Stomach (tissue), 9 donors: ENCODE measurements around the gene TRERF1. TPM values are rescaled to one million over a fixed set of nuclear protein-coding genes. Genes with fewer than 3 reads are reported as not detected.

Experiments
- DNase-seq, 2 donors: peaks; one replicate each; pipeline versions ENCODE4 v3.0.0 to v3.0.0-alpha.2; 2013 to 2019
- H3K27ac ChIP-seq, 5 donors: fragments of 200-600 bp in 4 of 5; sonication (generic) in 4 of 5; one replicate each; pipeline ENCODE4 v1.5.1; 2013 to 2019; ENCODE audit warnings: mild to moderate bottlenecking in 1 of 5, moderate library complexity in 1 of 5
- H3K27me3 ChIP-seq, 3 donors: fragments of 200-600 bp; sonication (generic); one replicate each; pipeline ENCODE4 v1.5.1; 2017 to 2019; ENCODE audit warnings: mixed run types in 1 of 3
- H3K36me3 ChIP-seq, 4 donors: fragments of 200-600 bp; sonication (generic); 1 replicate in 3 of 4; 2 replicates in 1 of 4; pipeline ENCODE4 v1.5.1; 2016 to 2019
- H3K4me1 ChIP-seq, 4 donors: fragments of 200-600 bp; sonication (generic); one replicate each; pipeline ENCODE4 v1.5.1; 2016 to 2019
- H3K4me3 ChIP-seq, 4 donors: fragments of 200-600 bp; sonication (generic) in 3 of 4; one replicate each; pipeline ENCODE4 v1.5.1; 2016 to 2019; ENCODE audit warnings: mild to moderate bottlenecking in 1 of 4
- H3K9me3 ChIP-seq, 4 donors: fragments of 200-600 bp; sonication (generic); one replicate each; pipeline ENCODE4 v1.5.1; 2016 to 2019
- EP300 ChIP-seq: sonication (generic); formaldehyde crosslinking; IDR thresholded peaks from one replicate; pipeline ENCODE4 v1.6.1; 2017; ENCODE audit warnings: antibody characterized with exemption
- POLR2A ChIP-seq, 4 donors: fragments of 450-650 bp; IDR thresholded peaks; one replicate each; pipeline ENCODE4 v1.6.1; 2016; ENCODE audit warnings: antibody characterized with exemption in 4 of 4, control low read depth in 2 of 4, mild to moderate bottlenecking in 1 of 4, moderate library complexity in 1 of 4
- POLR2AphosphoS5 ChIP-seq, 3 donors: sonication (generic); formaldehyde crosslinking; IDR thresholded peaks; one replicate each; pipeline ENCODE4 v1.6.1; 2016; ENCODE audit warnings: antibody characterized with exemption in 3 of 3
- WGBS, 5 donors: extraction: QIAGEN DNeasy Blood & Tissue Kit in 3 of 5; methylation state at CpG; one replicate each; pipeline versions ENCODE4 v1.1.5 to v1.1.7; 2013 to 2018; 5-methylcytosine and 5-hydroxymethylcytosine counted together
- intact Hi-C: fragments of 100-400 bp; cut with DNase I; formaldehyde crosslinking; loops from one replicate; pipeline ENCODE4 v1.15.1; 2023; ENCODE audit warnings: low total_unique reads
- polyA plus RNA-seq, 3 donors: library from polyadenylated mRNA; stranded (reverse); fragments of 200-250 nt; gene quantifications; one replicate each; pipeline ENCODE4 v1.2.3, GENCODE V29; 2013
- total RNA-seq, 5 donors: library from RNA; depleted of rRNA; stranded (reverse); fragments of >200 nt; gene quantifications; one replicate each; pipeline versions ENCODE4 v1.1.0 to v1.2.3, GENCODE V29; 2014 to 2016
- TF ChIP-seq, protein P1 (sequence below), 7 experiments: fragments of 450-650 bp in 4 of 7; fragments of 200-600 bp in 3 of 7; sonication (generic) in 3 of 7; IDR thresholded peaks; one replicate each; pipeline ENCODE4 v1.5.1; 2016 to 2019; ENCODE audit warnings: antibody characterized with exemption in 7 of 7, control low read depth in 2 of 7, mild to moderate bottlenecking in 1 of 7
- donor health status: healthy with polysubstance abuse.
- donor health status: Bipolar disorder and iron deficiency.
- donor health status: healthy.

Gene TRERF1
- total and polyA plus RNA-seq, 8 donors: 2.1 to 8.1 (median 4.9) TPM

DNA sequence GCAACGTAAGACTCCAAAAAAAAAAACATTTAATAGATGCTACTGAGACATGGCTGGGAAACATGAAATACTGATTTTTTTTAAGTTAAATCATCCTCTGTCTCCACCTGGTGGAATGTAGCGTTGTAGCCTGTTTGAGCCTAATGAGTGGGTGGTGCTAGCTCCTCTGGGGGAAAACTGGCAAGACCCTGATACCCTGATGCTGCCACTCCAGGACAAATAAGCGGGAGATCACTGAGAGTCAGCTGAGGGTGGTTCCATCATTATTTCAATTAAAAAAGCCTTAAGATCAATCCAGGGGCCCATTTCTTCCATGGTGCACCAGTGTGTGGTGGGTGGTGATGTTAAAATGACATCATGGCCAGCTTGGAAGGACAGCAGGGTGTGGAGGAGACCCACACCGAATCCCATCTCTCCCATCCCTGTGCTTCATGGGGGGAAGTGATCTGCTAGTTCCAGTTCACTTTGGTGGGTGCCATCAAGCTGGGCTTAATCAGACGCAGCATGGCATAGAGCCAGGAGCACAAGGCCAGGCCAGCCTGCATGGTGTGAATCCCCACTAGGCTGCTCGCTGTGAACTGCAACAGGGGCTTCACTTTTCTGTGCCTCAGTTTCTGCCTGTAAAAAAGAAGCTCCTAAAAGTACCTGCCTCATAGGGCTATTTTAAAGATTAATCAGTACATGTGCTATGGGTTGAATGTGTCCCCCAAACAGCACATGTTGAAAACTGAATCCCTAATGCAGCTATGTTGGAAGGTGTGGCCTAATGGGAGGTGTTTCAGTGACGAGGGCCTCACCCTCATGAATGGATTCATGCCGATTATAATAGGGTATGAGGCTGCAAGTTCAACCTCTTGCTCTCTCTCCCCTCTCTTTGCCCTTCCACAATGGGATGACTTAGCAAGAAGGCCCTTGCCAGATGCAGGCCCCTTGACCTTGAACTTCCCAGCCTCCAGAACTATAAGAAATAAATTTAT lies 221.1 kb downstream of the TRERF1 start:
- no peaks in the 10 kb centered on the region for H3K27me3 ChIP-seq
- WGBS, 5 donors: 77 to 84% (median 82%) methylated on average over 8 of the region's 8 CpGs
- DNase-seq: no peak
- H3K4me1 ChIP-seq: peaks cover 0 to 15% (median 0%) of the 10 kb centered on the region in 4 donors
- no peaks in the 10 kb centered on the region for H3K9me3 ChIP-seq
- H3K4me3 ChIP-seq: no peak overlapping the region
- intact Hi-C loops: no loop called here
- TF ChIP-seq, protein P1, sequence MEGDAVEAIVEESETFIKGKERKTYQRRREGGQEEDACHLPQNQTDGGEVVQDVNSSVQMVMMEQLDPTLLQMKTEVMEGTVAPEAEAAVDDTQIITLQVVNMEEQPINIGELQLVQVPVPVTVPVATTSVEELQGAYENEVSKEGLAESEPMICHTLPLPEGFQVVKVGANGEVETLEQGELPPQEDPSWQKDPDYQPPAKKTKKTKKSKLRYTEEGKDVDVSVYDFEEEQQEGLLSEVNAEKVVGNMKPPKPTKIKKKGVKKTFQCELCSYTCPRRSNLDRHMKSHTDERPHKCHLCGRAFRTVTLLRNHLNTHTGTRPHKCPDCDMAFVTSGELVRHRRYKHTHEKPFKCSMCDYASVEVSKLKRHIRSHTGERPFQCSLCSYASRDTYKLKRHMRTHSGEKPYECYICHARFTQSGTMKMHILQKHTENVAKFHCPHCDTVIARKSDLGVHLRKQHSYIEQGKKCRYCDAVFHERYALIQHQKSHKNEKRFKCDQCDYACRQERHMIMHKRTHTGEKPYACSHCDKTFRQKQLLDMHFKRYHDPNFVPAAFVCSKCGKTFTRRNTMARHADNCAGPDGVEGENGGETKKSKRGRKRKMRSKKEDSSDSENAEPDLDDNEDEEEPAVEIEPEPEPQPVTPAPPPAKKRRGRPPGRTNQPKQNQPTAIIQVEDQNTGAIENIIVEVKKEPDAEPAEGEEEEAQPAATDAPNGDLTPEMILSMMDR (IDR thresholded peaks at IDR 0.05): no peak
- no peak for TF ChIP-seq POLR2AphosphoS5 (IDR thresholded peaks at IDR 0.05)
- TF ChIP-seq POLR2A (IDR thresholded peaks at IDR 0.05): no peak
- TF ChIP-seq EP300: no peak
- H3K36me3 ChIP-seq: peaks cover 0 to 68% (median 56%) of the 10 kb centered on the region in 4 donors
- H3K27ac ChIP-seq: no peak overlapping the region

DNA sequence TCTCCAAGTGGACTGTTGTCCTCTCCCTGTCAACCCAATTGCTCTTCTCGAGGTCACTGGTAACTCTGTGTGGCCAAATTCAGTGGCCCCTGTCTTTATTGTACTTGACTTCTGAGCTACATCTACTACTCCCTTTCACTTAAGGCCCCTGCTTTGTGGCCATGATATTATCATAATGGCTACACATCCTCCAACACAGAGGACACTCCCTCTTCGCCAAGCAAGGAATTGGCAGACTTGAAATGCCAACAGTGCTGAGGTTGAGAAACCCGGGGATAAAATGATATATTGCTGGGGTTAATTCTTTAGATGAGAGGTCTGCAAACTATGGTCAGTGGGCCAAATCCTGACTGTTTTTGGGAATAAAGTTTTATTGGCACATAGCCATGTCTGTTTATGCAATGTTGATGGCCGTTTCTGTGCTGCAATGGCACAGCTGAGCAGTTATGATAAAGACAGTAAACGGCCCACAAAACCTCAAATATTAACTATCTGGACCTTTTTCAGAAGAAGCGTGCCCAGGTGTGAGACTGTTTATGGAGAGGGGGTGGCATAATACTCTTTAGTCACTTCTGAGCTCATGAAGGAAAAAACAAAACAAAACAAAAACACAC lies 222.1 kb downstream of the TRERF1 start:
- peaks cover 0 to 19% (median 0%) of the 10 kb centered on the region in 4 donors for H3K4me1 ChIP-seq
- H3K27me3 ChIP-seq: no peaks in the 10 kb centered on the region
- no peak for DNase-seq
- H3K27ac ChIP-seq: no peak overlapping the region
- H3K9me3 ChIP-seq: no peaks in the 10 kb centered on the region
- 66 to 79% (median 70%) methylated on average over 6 of the region's 6 CpGs for WGBS, 5 donors
- no peak overlapping the region for H3K4me3 ChIP-seq
- intact Hi-C loops: no loop called here
- H3K36me3 ChIP-seq: peaks cover 0 to 61% (median 53%) of the 10 kb centered on the region in 4 donors
- no peak for TF ChIP-seq POLR2A (IDR thresholded peaks at IDR 0.05)
- TF ChIP-seq, protein P1 (IDR thresholded peaks at IDR 0.05): no peak
- no peak for TF ChIP-seq EP300
- TF ChIP-seq POLR2AphosphoS5 (IDR thresholded peaks at IDR 0.05): no peak

DNA sequence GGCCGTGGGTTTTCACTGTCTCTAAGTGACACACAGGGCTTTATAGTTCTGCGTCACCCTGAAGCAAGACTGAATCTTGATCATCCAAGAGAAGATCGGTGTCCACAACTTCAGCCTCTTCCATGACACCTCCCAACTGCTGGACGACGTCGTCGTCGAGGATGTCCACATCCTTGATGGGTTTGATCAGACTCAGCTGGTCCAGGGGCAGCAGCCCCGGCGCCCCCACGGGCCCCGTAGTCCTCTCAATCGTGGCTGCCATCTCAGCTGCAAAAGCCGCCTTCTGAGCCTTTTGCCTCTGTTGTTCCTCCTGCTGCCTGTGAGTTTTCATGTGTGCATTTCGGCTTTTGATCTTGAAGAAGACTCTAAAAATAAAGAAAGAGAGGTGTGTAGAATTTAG lies 223.4 kb downstream of the TRERF1 start:
- H3K4me3 ChIP-seq: no peak overlapping the region
- H3K36me3 ChIP-seq: peaks cover 0 to 57% (median 52%) of the 10 kb centered on the region in 4 donors
- DNase-seq: no peak
- no peaks in the 10 kb centered on the region for H3K27me3 ChIP-seq
- H3K27ac ChIP-seq: no peak overlapping the region
- no peaks in the 10 kb centered on the region for H3K9me3 ChIP-seq
- peaks cover 0 to 22% (median 0%) of the 10 kb centered on the region in 4 donors for H3K4me1 ChIP-seq
- 92 to 95% (median 93%) methylated on average over 15 of the region's 15 CpGs for WGBS, 5 donors
- no peak for TF ChIP-seq POLR2AphosphoS5 (IDR thresholded peaks at IDR 0.05)
- TF ChIP-seq, protein P1 (IDR thresholded peaks at IDR 0.05): no peak
- TF ChIP-seq POLR2A (IDR thresholded peaks at IDR 0.05): no peak
- no peak for TF ChIP-seq EP300
- intact Hi-C loops: no loop called here

DNA sequence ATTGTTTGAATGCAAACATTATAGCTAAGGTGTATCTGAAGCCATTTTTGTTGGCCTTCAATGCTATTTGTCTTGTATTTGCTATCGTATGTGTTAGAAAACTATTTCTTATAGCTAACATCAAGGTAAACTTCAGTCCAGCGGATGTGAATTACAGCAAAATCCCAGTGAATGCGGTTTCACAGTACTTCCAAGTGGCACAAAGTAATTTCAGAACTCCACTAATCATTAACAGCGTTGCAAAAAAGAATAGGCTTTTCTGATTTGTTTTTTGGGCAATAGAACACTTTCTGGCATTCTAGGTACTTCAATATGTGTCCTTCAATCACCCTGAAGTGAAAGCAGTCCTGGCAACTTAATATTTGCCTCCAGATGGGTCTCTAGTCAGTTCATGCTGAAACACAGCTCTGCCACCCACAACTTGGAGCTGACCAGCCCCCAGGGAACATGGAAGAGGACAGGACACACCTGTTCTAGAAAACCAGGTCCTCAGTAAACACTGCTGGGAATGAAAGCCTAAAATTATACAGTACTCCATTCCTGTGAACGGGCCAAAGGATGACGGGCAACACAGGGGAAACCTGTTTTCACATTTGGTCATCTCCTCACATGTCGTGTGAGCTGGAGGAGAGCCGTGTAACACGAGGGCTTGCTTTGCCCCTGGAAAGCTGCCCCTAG lies 224.4 kb downstream of the TRERF1 start:
- DNase-seq: no peak
- Histone ChIP-seq H3K27ac (peak overlapping the region in 1 of 5 donors; percentile 36), H3K36me3 (peaks cover 0 to 50% (median 46%) of the 10 kb centered on the region in 4 donors), H3K4me1 (peaks cover 0 to 22% (median 0%) of the 10 kb centered on the region in 4 donors), H3K27me3 (no peaks in the 10 kb centered on the region), H3K4me3 (no peak overlapping the region), H3K9me3 (no peaks in the 10 kb centered on the region)
- TF ChIP-seq, protein P1 (IDR thresholded peaks at IDR 0.05): no peak
- TF ChIP-seq EP300 (no peak), POLR2A (IDR thresholded peaks at IDR 0.05) (no peak), POLR2AphosphoS5 (IDR thresholded peaks at IDR 0.05) (no peak)
- intact Hi-C loops: no loop called here
- 61 to 87% (median 74%) methylated on average over 9 of the region's 9 CpGs for WGBS, 5 donors
